Activated CD8-positive, alpha-beta T cell treated with anti-CD3 and anti-CD28 coated beads for 36 hours (primary cell): ENCODE measurements around the gene RRP12. TPM values are rescaled to one million over a fixed set of nuclear protein-coding genes. Genes with fewer than 3 reads are reported as not detected.

Experiments used
- ATAC-seq: fragments of 200-7000 bp; cut with Tn5 transposase; one replicate; pipeline ENCODE4 v1.10.0; 2021; ENCODE audit warnings: mild to moderate bottlenecking, moderate library complexity
- CTCF ChIA-PET: fragments of 350-600 bp; sonication (Branson Sonifier 250); formaldehyde crosslinking; loops from one replicate; lab custom pipeline; 2021; ENCODE audit warnings: antibody characterized with exemption; lab: Charles Lee
- POLR2A ChIA-PET: fragments of 350-600 bp; sonication (Branson Sonifier 250); formaldehyde crosslinking; loops from one replicate; lab custom pipeline; 2021; ENCODE audit warnings: antibody characterized with exemption; lab: Charles Lee
- DNase-seq: peaks from one replicate; pipeline ENCODE4 v3.0.0-alpha.2; 2020
- H3K27ac Mint-ChIP-seq: one replicate; pipeline ENCODE4 v1.8.0; 2021; ENCODE audit warnings: mild to moderate bottlenecking, mixed read lengths
- H3K27me3 Mint-ChIP-seq: one replicate; pipeline ENCODE4 v1.8.0; 2021; ENCODE audit warnings: mixed read lengths
- H3K36me3 Mint-ChIP-seq: one replicate; pipeline ENCODE4 v1.8.0; 2021; ENCODE audit warnings: low read depth, mixed read lengths
- H3K4me1 Mint-ChIP-seq: one replicate; pipeline ENCODE4 v1.8.0; 2021; ENCODE audit warnings: low read depth, mixed read lengths
- H3K4me3 Mint-ChIP-seq: one replicate; pipeline ENCODE4 v1.8.0; 2021; ENCODE audit warnings: mild to moderate bottlenecking, moderate library complexity, mixed read lengths
- H3K9me3 Mint-ChIP-seq: one replicate; pipeline ENCODE4 v1.8.0; 2021; ENCODE audit warnings: mixed read lengths
- intact Hi-C: fragments of 100-400 bp; cut with micrococcal nuclease; formaldehyde crosslinking; loops from one replicate; pipeline ENCODE4 v1.10.0; 2022
- total RNA-seq, 2 experiments: library from RNA; stranded (reverse); gene quantifications; one replicate each; pipeline ENCODE4 v1.2.3, GENCODE V29; 2021
- TF ChIP-seq, protein P1 (sequence below): fragments of 200-600 bp; IDR thresholded peaks from one replicate; pipeline ENCODE4 v1.8.0; 2022; ENCODE audit warnings: antibody characterized with exemption, mild to moderate bottlenecking

The RRP12 gene
- total RNA-seq, 2 experiments from 2014 or later = 50.3 to 51.0 TPM

GRCh38 chr10:97434055-97434454 lies 32.9 kb upstream of the RRP12 start:
- ATAC-seq (no peak), DNase-seq (no peak)
- intact Hi-C loops = no loop called here
- Mint-ChIP-seq H3K36me3 (peaks cover 53% of the 10 kb centered on the region), H3K27me3 (no peaks in the 10 kb centered on the region), H3K4me1 (peaks cover 11% of the 10 kb centered on the region), H3K4me3 (no peak overlapping the region), H3K27ac (peak overlapping the region; percentile 66), H3K9me3 (no peaks in the 10 kb centered on the region)
- TF ChIP-seq, protein P1, sequence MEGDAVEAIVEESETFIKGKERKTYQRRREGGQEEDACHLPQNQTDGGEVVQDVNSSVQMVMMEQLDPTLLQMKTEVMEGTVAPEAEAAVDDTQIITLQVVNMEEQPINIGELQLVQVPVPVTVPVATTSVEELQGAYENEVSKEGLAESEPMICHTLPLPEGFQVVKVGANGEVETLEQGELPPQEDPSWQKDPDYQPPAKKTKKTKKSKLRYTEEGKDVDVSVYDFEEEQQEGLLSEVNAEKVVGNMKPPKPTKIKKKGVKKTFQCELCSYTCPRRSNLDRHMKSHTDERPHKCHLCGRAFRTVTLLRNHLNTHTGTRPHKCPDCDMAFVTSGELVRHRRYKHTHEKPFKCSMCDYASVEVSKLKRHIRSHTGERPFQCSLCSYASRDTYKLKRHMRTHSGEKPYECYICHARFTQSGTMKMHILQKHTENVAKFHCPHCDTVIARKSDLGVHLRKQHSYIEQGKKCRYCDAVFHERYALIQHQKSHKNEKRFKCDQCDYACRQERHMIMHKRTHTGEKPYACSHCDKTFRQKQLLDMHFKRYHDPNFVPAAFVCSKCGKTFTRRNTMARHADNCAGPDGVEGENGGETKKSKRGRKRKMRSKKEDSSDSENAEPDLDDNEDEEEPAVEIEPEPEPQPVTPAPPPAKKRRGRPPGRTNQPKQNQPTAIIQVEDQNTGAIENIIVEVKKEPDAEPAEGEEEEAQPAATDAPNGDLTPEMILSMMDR = no peak
- POLR2A ChIA-PET = interaction anchor here (0.9 to 2.9 kb wide), 6 partner anchors 10 to 33 kb away, joined by 4 to 26 read pairs (median 8); partner anchors contain the start of genes EXOSC1 and ZDHHC16
- CTCF ChIA-PET = interaction anchor here (0.8 to 1.2 kb wide), 3 partner anchors 12 to 28 kb away, joined by 4 to 7 read pairs (median 5); partner anchors contain the start of genes EXOSC1 and ZDHHC16

DNA sequence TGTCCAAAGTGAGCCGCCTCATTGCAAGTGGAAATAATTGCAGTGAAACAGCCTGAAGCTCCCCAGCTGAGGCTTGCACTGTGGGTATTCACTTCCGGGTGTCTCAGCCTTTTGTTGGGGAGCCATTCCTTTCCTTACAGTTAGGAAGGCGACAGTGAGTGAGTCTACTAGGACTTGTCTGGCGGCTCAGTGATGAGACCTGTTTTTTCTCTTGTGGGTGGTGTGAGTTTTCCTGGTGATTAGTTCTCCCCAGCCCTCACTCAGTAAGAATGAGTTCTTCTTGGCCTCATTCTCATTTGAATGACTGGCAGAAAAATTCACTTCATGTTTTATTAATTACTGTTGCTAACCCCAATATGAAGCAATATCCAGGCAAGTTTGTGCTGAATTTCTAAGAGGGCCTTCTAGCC lies 27.4 kb upstream of the RRP12 start:
- Mint-ChIP-seq H3K9me3 (no peaks in the 10 kb centered on the region), H3K27me3 (peaks cover 2% of the 10 kb centered on the region), H3K4me1 (peaks cover 29% of the 10 kb centered on the region), H3K27ac (peak overlapping the region; percentile 92), H3K36me3 (peaks cover 69% of the 10 kb centered on the region), H3K4me3 (peak overlapping the region; percentile 96)
- TF ChIP-seq, protein P1 = no peak
- intact Hi-C loops = loop anchor here (2.0 kb wide), 1 partner anchor 22 kb away; no protein-coding TSS in a partner anchor
- POLR2A ChIA-PET = interaction anchor here (0.6 to 2.7 kb wide), 7 partner anchors 9 to 31 kb away, joined by 3 to 22 read pairs (median 12); no protein-coding TSS in a partner anchor
- no peak for DNase-seq
- CTCF ChIA-PET = interaction anchor here (1.3 to 3.2 kb wide), 7 partner anchors 14 to 27 kb away, joined by 4 to 17 read pairs (median 6); partner anchors contain the start of gene RRP12
- no peak for ATAC-seq

DNA sequence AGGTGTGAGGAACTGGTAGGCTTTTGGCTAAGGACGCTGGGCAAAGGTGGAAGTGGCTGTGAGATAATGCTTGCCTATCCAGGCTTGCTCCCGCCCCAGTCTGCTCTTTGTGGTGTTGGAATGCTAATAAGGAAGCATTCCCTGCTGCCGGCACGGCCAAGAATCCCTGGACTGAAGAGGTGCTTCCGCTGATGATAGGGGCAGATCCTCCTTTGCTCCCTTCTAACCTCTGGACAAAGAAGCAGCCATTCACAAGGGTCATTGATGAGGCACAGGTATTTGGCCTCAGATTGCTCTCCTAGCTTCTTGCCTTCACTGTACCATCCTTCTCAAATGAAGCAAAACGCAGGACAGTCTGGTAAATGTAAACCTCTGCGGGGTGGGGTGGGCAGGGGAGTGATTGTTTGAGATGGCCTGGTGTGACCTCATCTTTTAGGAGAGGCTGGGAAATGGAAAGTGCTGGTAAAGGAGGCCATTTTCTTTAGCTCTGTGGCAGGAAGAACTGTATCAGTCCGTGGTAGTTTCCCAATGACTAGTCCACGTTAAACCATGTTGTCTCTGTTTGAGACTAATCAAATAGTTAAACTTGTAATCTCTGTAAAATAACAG lies 26.5 kb upstream of the RRP12 start:
- TF ChIP-seq, protein P1 = no peak
- intact Hi-C loops = loop anchor here (2.0 kb wide), 1 partner anchor 21 kb away; no protein-coding TSS in a partner anchor
- POLR2A ChIA-PET = interaction anchor here (0.6 to 2.7 kb wide), 11 partner anchors 9 to 27 kb away, joined by 3 to 22 read pairs (median 6); partner anchors contain the start of gene RRP12
- peak; percentile 11 for ATAC-seq
- Mint-ChIP-seq H3K27me3 (peaks cover 2% of the 10 kb centered on the region), H3K9me3 (no peaks in the 10 kb centered on the region), H3K4me1 (peaks cover 37% of the 10 kb centered on the region), H3K36me3 (peaks cover 66% of the 10 kb centered on the region), H3K4me3 (peak overlapping the region; percentile 96), H3K27ac (peak overlapping the region; percentile 99)
- peak; percentile 58 for DNase-seq
- CTCF ChIA-PET = interaction anchor here (1.3 to 3.2 kb wide), 6 partner anchors 14 to 26 kb away, joined by 4 to 17 read pairs (median 6); partner anchors contain the start of gene RRP12

GRCh38 chr10:97426776-97427570 lies 25.8 kb upstream of the RRP12 start:
- H3K4me1 Mint-ChIP-seq = peaks cover 37% of the 10 kb centered on the region
- ChIA-PET CTCF (interaction anchor here (1.3 to 3.2 kb wide), 5 partner anchors 13 to 25 kb away, joined by 4 to 17 read pairs (median 7); partner anchors contain the start of gene RRP12), POLR2A (interaction anchor here (0.6 to 2.7 kb wide), 12 partner anchors 8 to 27 kb away, joined by 3 to 22 read pairs (median 5); partner anchors contain the start of gene RRP12)
- ATAC-seq (no peak), DNase-seq (no peak)
- no peaks in the 10 kb centered on the region for H3K9me3 Mint-ChIP-seq
- intact Hi-C loops = no loop called here
- peaks cover 2% of the 10 kb centered on the region for H3K27me3 Mint-ChIP-seq
- TF ChIP-seq, protein P1 = no peak
- peak overlapping the region; percentile 96 for H3K4me3 Mint-ChIP-seq
- peaks cover 64% of the 10 kb centered on the region for H3K36me3 Mint-ChIP-seq
- peak overlapping the region; percentile 99 for H3K27ac Mint-ChIP-seq
